ENCODE results near the gene ACAT1. TPM values are rescaled to one million over a fixed set of nuclear protein-coding genes. Genes with fewer than 3 reads are reported as not detected.

The ACAT1 gene
- total RNA-seq, 2 experiments from 2014 or later: 78.0 to 81.0 TPM

DNA sequence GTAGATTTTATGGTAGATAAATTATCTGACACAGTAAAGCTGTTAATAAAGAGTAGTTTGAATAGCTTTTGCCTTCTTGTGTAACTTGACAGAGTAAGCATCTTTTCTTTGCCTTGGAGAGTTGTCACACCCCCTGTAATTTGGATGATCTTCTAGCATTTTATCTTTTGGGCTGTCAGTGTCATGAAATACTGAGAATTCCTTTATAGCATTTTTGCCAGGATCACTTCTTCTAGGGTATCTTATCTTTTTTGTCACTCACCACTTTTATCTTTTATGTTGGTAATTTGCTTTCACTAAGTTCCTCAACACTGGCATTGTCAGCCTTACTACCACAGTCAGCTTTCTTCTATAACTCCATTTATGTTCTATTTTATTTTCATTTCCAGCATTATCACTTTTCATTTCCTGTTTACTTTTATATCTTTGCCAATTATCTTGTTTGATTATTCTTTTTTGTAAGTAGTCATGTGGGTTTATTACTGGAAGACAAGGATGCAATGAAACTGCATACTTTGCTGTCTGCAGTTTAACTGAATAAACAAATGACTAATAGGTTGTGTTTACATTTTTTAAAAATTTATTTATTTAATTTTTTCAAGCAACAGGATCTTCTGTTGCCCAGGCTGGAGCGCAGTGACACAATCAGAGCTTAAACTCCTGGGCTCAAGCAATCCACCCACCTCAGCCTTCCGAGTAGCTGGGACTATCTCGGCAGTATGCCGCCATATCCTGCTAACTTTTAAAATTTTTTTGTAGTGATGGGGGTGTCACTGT, 28.1 kb upstream of the ACAT1 start:
- DNase-seq (no peak), ATAC-seq (no peak)
- Mint-ChIP-seq H3K27me3 (no peaks in the 10 kb centered on the region), H3K27ac (no peak overlapping the region), H3K4me3 (no peak overlapping the region), H3K36me3 (ENCODE audit: low read depth) (peaks cover 20% of the 10 kb centered on the region), H3K9me3 (no peaks in the 10 kb centered on the region), H3K4me1 (ENCODE audit: low read depth) (no peaks in the 10 kb centered on the region)
- ChIA-PET CTCF (interaction anchor here (1.2 to 2.0 kb wide), 4 partner anchors 15 to 85 kb away, joined by 3 to 5 read pairs (median 3); partner anchors contain the start of gene CUL5), POLR2A (interaction anchor here (0.5 kb wide), 1 partner anchor 10 kb away, joined by 3 read pairs; no protein-coding TSS in a partner anchor)
- TF ChIP-seq, protein P1, sequence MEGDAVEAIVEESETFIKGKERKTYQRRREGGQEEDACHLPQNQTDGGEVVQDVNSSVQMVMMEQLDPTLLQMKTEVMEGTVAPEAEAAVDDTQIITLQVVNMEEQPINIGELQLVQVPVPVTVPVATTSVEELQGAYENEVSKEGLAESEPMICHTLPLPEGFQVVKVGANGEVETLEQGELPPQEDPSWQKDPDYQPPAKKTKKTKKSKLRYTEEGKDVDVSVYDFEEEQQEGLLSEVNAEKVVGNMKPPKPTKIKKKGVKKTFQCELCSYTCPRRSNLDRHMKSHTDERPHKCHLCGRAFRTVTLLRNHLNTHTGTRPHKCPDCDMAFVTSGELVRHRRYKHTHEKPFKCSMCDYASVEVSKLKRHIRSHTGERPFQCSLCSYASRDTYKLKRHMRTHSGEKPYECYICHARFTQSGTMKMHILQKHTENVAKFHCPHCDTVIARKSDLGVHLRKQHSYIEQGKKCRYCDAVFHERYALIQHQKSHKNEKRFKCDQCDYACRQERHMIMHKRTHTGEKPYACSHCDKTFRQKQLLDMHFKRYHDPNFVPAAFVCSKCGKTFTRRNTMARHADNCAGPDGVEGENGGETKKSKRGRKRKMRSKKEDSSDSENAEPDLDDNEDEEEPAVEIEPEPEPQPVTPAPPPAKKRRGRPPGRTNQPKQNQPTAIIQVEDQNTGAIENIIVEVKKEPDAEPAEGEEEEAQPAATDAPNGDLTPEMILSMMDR (IDR thresholded peaks at IDR 0.05): no peak
- intact Hi-C loops (cut with micrococcal nuclease): no loop called here

DNA sequence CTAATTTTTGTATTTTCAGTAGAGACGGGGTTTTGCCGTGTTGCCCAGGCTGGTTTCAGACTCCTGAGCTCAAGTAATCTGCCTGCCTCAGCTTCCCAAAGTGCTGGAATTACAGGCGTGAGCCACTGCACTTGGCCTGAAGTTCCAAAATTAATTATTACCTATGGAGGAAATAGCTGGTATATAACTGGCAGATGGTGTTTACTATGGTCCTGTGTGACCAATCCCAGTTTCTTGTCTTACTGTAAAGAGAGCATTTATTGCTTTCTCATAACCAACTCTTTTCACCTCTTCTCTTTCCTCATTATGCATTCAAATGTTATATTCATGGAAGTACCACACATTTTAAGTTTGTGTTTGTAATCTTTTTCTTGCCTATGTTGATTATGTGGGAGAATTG, 24.2 kb upstream of the ACAT1 start:
- Mint-ChIP-seq H3K36me3 (ENCODE audit: low read depth) (peaks cover 20% of the 10 kb centered on the region), H3K4me3 (no peak overlapping the region), H3K9me3 (no peaks in the 10 kb centered on the region), H3K27me3 (no peaks in the 10 kb centered on the region), H3K27ac (no peak overlapping the region), H3K4me1 (ENCODE audit: low read depth) (no peaks in the 10 kb centered on the region)
- intact Hi-C loops (cut with micrococcal nuclease): no loop called here
- TF ChIP-seq, protein P1 (IDR thresholded peaks at IDR 0.05): no peak
- ATAC-seq: no peak
- ChIA-PET POLR2A (no interaction called here), CTCF (interaction anchor here (1.0 kb wide), 1 partner anchor 59 kb away, joined by 3 read pairs; no protein-coding TSS in a partner anchor)
- DNase-seq: no peak

DNA sequence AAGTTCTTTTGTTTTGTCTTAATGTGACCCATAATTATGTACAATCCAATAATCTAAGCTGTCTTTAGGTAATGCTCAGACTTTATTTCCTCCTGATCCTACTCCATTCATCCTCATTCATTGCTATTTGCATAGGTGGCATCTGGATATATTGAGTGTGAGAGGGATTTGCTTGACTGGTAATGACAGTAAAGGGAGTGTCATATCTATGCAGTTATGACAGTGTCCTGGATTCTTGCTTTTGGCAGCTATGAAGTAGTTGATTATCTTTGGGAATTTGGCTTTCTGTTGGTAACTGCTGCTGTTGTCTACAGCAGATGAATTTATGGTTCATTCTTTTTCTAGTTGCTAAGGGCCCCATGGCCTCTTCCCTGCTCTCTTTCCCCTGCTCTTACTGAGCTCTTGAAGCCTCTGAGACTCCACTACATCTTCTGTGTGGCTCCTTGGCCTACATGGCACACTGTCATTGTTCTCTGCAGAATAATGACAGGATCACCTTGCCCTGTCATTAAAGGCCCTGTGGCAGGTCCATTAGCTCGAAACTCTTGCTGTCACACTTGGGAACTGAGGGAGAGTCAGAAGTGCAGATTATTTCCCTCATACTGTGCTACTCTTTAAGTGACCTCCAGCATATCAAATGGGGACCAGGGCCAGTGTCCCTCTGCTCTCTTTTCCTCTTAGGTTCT, 20.1 kb upstream of the ACAT1 start:
- no peaks in the 10 kb centered on the region for H3K27me3 Mint-ChIP-seq
- peak overlapping the region; percentile 44 for H3K27ac Mint-ChIP-seq
- H3K4me1 Mint-ChIP-seq (ENCODE audit: low read depth): no peaks in the 10 kb centered on the region
- DNase-seq (no peak), ATAC-seq (no peak)
- no peaks in the 10 kb centered on the region for H3K9me3 Mint-ChIP-seq
- no peak overlapping the region for H3K4me3 Mint-ChIP-seq
- TF ChIP-seq, protein P1 (IDR thresholded peaks at IDR 0.05): no peak
- POLR2A ChIA-PET: no interaction called here
- CTCF ChIA-PET: no interaction called here
- H3K36me3 Mint-ChIP-seq (ENCODE audit: low read depth): peaks cover 16% of the 10 kb centered on the region
- intact Hi-C loops (cut with micrococcal nuclease): no loop called here

DNA sequence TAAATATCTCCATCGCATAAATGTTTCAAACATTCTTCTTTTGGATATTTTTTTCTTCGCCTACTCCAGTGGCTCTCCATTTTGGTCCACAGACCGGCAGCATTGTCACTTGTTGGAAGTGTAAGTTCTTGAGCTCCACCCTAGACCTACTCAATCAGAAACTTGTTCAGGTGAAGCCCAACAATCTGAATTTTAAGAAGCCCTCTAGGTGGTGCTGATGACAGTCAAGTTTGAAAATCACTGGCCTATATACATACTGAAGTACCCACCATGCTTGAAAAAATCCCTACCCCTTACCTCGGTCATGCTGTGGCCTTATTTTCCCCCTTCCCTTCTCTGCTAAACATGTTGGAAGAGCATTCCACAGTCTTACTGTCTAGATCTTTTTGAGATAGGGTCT, 10.2 kb upstream of the ACAT1 start:
- no peak for DNase-seq
- ChIA-PET POLR2A (interaction anchor here (0.9 kb wide), 1 partner anchor 517 kb away, joined by 3 read pairs; no protein-coding TSS in a partner anchor), CTCF (interaction anchor here (1.0 kb wide), 1 partner anchor 535 kb away, joined by 3 read pairs; no protein-coding TSS in a partner anchor)
- no peaks in the 10 kb centered on the region for H3K27me3 Mint-ChIP-seq
- TF ChIP-seq, protein P1 (IDR thresholded peaks at IDR 0.05): no peak
- H3K9me3 Mint-ChIP-seq: no peaks in the 10 kb centered on the region
- no peaks in the 10 kb centered on the region for H3K4me1 Mint-ChIP-seq (ENCODE audit: low read depth)
- intact Hi-C loops (cut with micrococcal nuclease): no loop called here
- peaks cover under 1% of the 10 kb centered on the region for H3K36me3 Mint-ChIP-seq (ENCODE audit: low read depth)
- no peak overlapping the region for H3K4me3 Mint-ChIP-seq
- no peak for ATAC-seq
- H3K27ac Mint-ChIP-seq: peak overlapping the region; percentile 5

DNA sequence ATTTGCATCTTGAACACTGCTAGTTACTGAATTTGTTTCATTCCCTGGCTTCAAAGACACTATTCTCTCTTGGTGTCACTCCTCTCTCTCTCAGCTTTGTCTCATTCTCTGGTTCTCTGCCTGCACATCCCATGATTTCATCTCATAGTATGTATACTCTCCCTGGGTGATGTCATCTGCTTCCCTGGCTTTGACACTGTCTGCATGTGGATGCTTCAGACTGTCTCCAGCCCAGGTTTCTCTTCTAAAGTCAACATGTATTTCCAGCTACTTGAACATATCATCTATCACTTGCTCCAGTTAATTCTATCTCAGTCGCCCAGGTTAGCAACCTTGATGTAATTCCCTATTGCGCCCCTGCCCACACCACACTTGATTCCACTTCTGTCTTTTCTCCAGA, 9.3 kb upstream of the ACAT1 start:
- Mint-ChIP-seq H3K4me3 (no peak overlapping the region), H3K36me3 (ENCODE audit: low read depth) (no peaks in the 10 kb centered on the region), H3K27me3 (no peaks in the 10 kb centered on the region), H3K27ac (no peak overlapping the region), H3K4me1 (ENCODE audit: low read depth) (no peaks in the 10 kb centered on the region), H3K9me3 (no peaks in the 10 kb centered on the region)
- CTCF ChIA-PET: interaction anchor here (1.2 to 1.5 kb wide), 2 partner anchors 19 to 537 kb away, joined by 3 to 6 read pairs; no protein-coding TSS in a partner anchor
- TF ChIP-seq, protein P1 (IDR thresholded peaks at IDR 0.05): no peak
- POLR2A ChIA-PET: interaction anchor here (0.6 to 0.7 kb wide), 2 partner anchors 18 to 22 kb away, joined by 3 read pairs; no protein-coding TSS in a partner anchor
- intact Hi-C loops (cut with micrococcal nuclease): no loop called here
- no peak for DNase-seq
- no peak for ATAC-seq

Data from activated CD8-positive, alpha-beta T cell treated with anti-CD3 and anti-CD28 coated beads for 36 hours (primary cell).